Testis (tissue), 2 donors: ENCODE data around the gene IL17REL.

Source experiments
- POLR2A ChIP-seq: fragments of 450-650 bp; IDR thresholded peaks from one replicate; pipeline ENCODE4 v1.6.1; 2017; ENCODE audit warnings: antibody characterized with exemption, mild to moderate bottlenecking, moderate library complexity
- TF ChIP-seq, protein P1 (sequence below), 3 experiments: fragments of 450-650 bp in 2 of 3; fragments of 200-600 bp in 1 of 3; sonication (generic) in 1 of 3; IDR thresholded peaks; one replicate each; pipeline ENCODE4 v1.5.1; 2016 to 2019; ENCODE audit warnings: antibody characterized with exemption in 3 of 3, mild to moderate bottlenecking in 2 of 3, moderate library complexity in 1 of 3

DNA sequence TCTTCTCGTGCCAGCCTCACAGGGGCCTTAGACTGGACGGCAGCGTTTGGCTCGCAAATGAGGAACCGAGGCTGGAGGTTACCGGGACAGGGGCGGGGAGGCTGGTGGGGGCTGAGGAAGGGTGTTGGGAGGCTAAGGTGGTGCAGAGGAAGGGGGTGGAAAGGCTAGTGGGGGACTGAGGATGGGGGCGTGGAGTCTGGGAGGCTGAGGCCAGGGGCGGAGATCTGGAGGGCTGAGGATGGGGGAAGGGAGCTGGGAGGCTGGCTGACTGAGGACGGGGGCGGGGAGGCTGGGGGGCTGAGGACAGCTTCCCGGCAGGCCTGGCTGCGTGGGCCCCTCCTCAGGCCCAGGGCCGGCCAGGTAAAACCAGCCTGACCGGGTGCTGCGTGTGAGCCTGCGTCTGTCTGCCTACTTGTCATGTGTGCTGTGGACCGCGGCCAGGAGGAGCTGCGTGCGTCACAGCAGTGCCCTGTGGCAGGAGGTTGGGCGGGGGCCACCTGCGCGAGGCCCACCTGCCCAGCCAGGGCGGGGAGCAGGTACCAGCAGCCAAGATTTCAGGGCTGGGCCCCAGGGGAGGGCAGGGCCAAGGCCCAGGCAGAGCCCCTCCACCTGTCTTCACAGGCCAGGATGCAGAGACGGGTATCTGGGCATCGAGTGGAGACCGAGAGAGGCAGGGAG, 61.4 kb downstream of the IL17REL start:
- TF ChIP-seq, protein P1, sequence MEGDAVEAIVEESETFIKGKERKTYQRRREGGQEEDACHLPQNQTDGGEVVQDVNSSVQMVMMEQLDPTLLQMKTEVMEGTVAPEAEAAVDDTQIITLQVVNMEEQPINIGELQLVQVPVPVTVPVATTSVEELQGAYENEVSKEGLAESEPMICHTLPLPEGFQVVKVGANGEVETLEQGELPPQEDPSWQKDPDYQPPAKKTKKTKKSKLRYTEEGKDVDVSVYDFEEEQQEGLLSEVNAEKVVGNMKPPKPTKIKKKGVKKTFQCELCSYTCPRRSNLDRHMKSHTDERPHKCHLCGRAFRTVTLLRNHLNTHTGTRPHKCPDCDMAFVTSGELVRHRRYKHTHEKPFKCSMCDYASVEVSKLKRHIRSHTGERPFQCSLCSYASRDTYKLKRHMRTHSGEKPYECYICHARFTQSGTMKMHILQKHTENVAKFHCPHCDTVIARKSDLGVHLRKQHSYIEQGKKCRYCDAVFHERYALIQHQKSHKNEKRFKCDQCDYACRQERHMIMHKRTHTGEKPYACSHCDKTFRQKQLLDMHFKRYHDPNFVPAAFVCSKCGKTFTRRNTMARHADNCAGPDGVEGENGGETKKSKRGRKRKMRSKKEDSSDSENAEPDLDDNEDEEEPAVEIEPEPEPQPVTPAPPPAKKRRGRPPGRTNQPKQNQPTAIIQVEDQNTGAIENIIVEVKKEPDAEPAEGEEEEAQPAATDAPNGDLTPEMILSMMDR (IDR thresholded peaks at IDR 0.05) = no peak
- no peak for TF ChIP-seq POLR2A
